CD14-positive monocyte (primary cell): ENCODE data around the gene AGAP1. TPM values are rescaled to one million over a fixed set of nuclear protein-coding genes. Genes with fewer than 3 reads are reported as not detected.

Source experiments
- DNase-seq, 3 donors: peaks; one replicate each; pipeline ENCODE4 v3.0.0-alpha.2; 2011 to 2022
- H2AFZ ChIP-seq: 2 replicates; pipeline ENCODE4 v1.6.0; 2012; ENCODE audit warnings: mild to moderate bottlenecking, low read depth, low read length, inconsistent platforms; ENCODE audit not compliant: insufficient read depth, poor library complexity, severe bottlenecking
- H3K27ac ChIP-seq, 2 donors: 1 replicate in 1 of 2; 2 replicates in 1 of 2; pipeline ENCODE4 v1.5.1; 2012 to 2013; ENCODE audit warnings: low read length in 2 of 2, control low read depth in 1 of 2, inconsistent platforms in 1 of 2, low read depth in 1 of 2, mild to moderate bottlenecking in 1 of 2
- H3K27me3 ChIP-seq, 2 donors: one replicate each; pipeline versions ENCODE4 v1.6.0 to v1.6.1; 2011 to 2013; ENCODE audit warnings: low read length in 2 of 2; ENCODE audit not compliant: control insufficient read depth in 2 of 2, insufficient read depth in 2 of 2
- H3K36me3 ChIP-seq, 2 donors: replicated peaks in 1 of 2; 1 replicate in 1 of 2; 2 replicates in 1 of 2; pipeline versions ENCODE4 v1.5.1 to v1.6.1; 2012 to 2013; ENCODE audit warnings: low read length in 2 of 2, control low read depth in 1 of 2, inconsistent platforms in 1 of 2, mild to moderate bottlenecking in 1 of 2; ENCODE audit not compliant: insufficient read depth in 2 of 2, control insufficient read depth in 1 of 2
- H3K4me1 ChIP-seq, 2 donors: 1 replicate in 1 of 2; 2 replicates in 1 of 2; pipeline versions ENCODE4 v1.5.1 to v1.6.1; 2012 to 2013; ENCODE audit warnings: low read length in 2 of 2, control low read depth in 1 of 2, inconsistent platforms in 1 of 2, mild to moderate bottlenecking in 1 of 2, moderate library complexity in 1 of 2; ENCODE audit not compliant: insufficient read depth in 2 of 2, control insufficient read depth in 1 of 2
- H3K4me2 ChIP-seq: replicated peaks from 2 replicates; pipeline ENCODE3; 2012; ENCODE audit warnings: low read length, moderate library complexity, mild to moderate bottlenecking; ENCODE audit not compliant: poor library complexity, severe bottlenecking; ENCODE audit errors: extremely low read depth
- H3K4me3 ChIP-seq, 3 experiments: fragments of 200-600 bp in 1 of 3; sonication (generic) in 1 of 3; replicated peaks in 1 of 3; 1 replicate in 2 of 3; 2 replicates in 1 of 3; pipeline ENCODE4 v1.5.1; 2011 to 2013; ENCODE audit warnings: low read length in 3 of 3, mild to moderate bottlenecking in 3 of 3, control low read depth in 2 of 3, low read depth in 2 of 3, inconsistent platforms in 1 of 3, moderate library complexity in 1 of 3
- H3K79me2 ChIP-seq: 2 replicates; pipeline ENCODE4 v1.6.0; 2012; ENCODE audit warnings: mild to moderate bottlenecking, control low read depth, inconsistent platforms, low read length, moderate library complexity; ENCODE audit not compliant: insufficient read depth
- H3K9ac ChIP-seq: 2 replicates; pipeline ENCODE4 v1.6.0; 2017; ENCODE audit warnings: low read length, mild to moderate bottlenecking; ENCODE audit not compliant: insufficient read depth, poor library complexity, severe bottlenecking
- H3K9me3 ChIP-seq, 2 donors: replicated peaks in 1 of 2; 1 replicate in 1 of 2; 2 replicates in 1 of 2; pipeline versions ENCODE4 v1.5.1 to v1.6.1; 2012 to 2013; ENCODE audit warnings: low read length in 2 of 2, control low read depth in 1 of 2; ENCODE audit not compliant: control insufficient read depth in 1 of 2, insufficient read depth in 1 of 2
- H4K20me1 ChIP-seq: 2 replicates; pipeline ENCODE4 v1.6.0; 2012; ENCODE audit warnings: mild to moderate bottlenecking, low read length, control low read depth, moderate library complexity; ENCODE audit not compliant: insufficient read depth
- H3K27ac Mint-ChIP-seq, 7 donors: one replicate each; pipeline ENCODE4 v1.8.0; 2020; ENCODE audit warnings: mild to moderate bottlenecking in 7 of 7, mixed read lengths in 7 of 7, moderate library complexity in 6 of 7, inconsistent platforms in 2 of 7
- H3K27me3 Mint-ChIP-seq, 3 donors: one replicate each; pipeline ENCODE4 v1.8.0; 2021 to 2022; ENCODE audit warnings: low read depth in 3 of 3, mild to moderate bottlenecking in 3 of 3, mixed read lengths in 3 of 3, moderate library complexity in 3 of 3, inconsistent platforms in 1 of 3
- H3K36me3 Mint-ChIP-seq, 2 donors: one replicate each; pipeline ENCODE4 v1.8.0; 2020; ENCODE audit warnings: mixed read lengths in 2 of 2, inconsistent platforms in 1 of 2, mild to moderate bottlenecking in 1 of 2
- H3K4me1 Mint-ChIP-seq: one replicate; pipeline ENCODE4 v1.8.0; 2020; ENCODE audit warnings: mild to moderate bottlenecking, mixed read lengths
- H3K4me3 Mint-ChIP-seq, 2 donors: one replicate each; pipeline ENCODE4 v1.8.0; 2020; ENCODE audit warnings: mild to moderate bottlenecking in 2 of 2, mixed read lengths in 2 of 2, moderate library complexity in 1 of 2
- H3K9me3 Mint-ChIP-seq, 7 donors: one replicate each; pipeline ENCODE4 v1.8.0; 2020 to 2022; ENCODE audit warnings: mixed read lengths in 7 of 7, mild to moderate bottlenecking in 6 of 7, moderate library complexity in 6 of 7, inconsistent platforms in 2 of 7
- CTCF ChIP-seq: fragments of 200-600 bp; IDR thresholded peaks from one replicate; pipeline ENCODE4 v1.8.0; 2022; ENCODE audit warnings: antibody characterized with exemption, mild to moderate bottlenecking
- WGBS: methylation state at CpG from one replicate; pipeline ENCODE4 v1.1.5; 2013; ENCODE audit warnings: missing lambda C conversion rate; ENCODE audit not compliant: insufficient coverage; 5-methylcytosine and 5-hydroxymethylcytosine counted together
- intact Hi-C, 2 donors: fragments of 100-400 bp; cut with micrococcal nuclease; formaldehyde crosslinking; loops; one replicate each; pipeline versions ENCODE4 v1.15.0 to v1.15.1; 2023
- polyA plus RNA-seq, 3 donors: library from polyadenylated mRNA; depleted of rRNA in 1 of 3; unstranded in 2 of 3; stranded (reverse) in 1 of 3; fragments of 300-500 nt in 2 of 3; fragments of >200 nt in 1 of 3; fragmentation: Illumina TruSeq in 2 of 3; gene quantifications; 1 replicate in 2 of 3; 2 replicates in 1 of 3; pipeline ENCODE4 v1.2.3, GENCODE V29; 2012 to 2021

AGAP1 gene
- polyA plus RNA-seq, 3 donors, result 0.12 TPM; not detected in 2

- no peak overlapping the region for H3K4me3 ChIP-seq
- no peak for DNase-seq
- Mint-ChIP-seq H3K27me3 (peaks cover 26 to 40% (median 31%) of the 10 kb centered on the region in 3 donors), H3K4me1 (no peaks in the 10 kb centered on the region), H3K36me3 (no peaks in the 10 kb centered on the region), H3K9me3 (peaks cover 6 to 39% (median 24%) of the 10 kb centered on the region in 7 donors), H3K4me3 (no peak overlapping the region), H3K27ac (no peak overlapping the region)
- no peaks in the 10 kb centered on the region for H3K79me2 ChIP-seq
- H3K9ac ChIP-seq, result no peak overlapping the region
- H3K4me2 ChIP-seq, result no peak overlapping the region
- H3K4me1 ChIP-seq, result no peaks in the 10 kb centered on the region
- intact Hi-C loops, result no loop called here
- TF ChIP-seq CTCF, result no peak
- no peak overlapping the region for H2AFZ ChIP-seq
- WGBS, result 86% methylated on average over 2 of the region's 3 CpGs
- peaks cover 0 to 20% of the 10 kb centered on the region in 2 donors for H3K9me3 ChIP-seq
- no peaks in the 10 kb centered on the region for H3K36me3 ChIP-seq
- H3K27me3 ChIP-seq, result peaks cover 6 to 31% of the 10 kb centered on the region in 2 donors
- H3K27ac ChIP-seq, result no peak overlapping the region
- H4K20me1 ChIP-seq, result no peaks in the 10 kb centered on the region
Observed at GRCh38 chr2:236155406-236155805, 661.6 kb downstream of the AGAP1 start.

GRCh38 chr2:236156095-236156859, 662.4 kb downstream of the AGAP1 start:
- H3K27me3 Mint-ChIP-seq, result peaks cover 34 to 49% (median 39%) of the 10 kb centered on the region in 3 donors
- WGBS, result 89% methylated on average over 14 of the region's 16 CpGs

More at GRCh38 chr2:236156095-236156859, 662.4 kb downstream of the AGAP1 start:
- H3K27ac Mint-ChIP-seq, result no peak overlapping the region
- Histone ChIP-seq H2AFZ (no peak overlapping the region), H3K4me3 (no peak overlapping the region), H3K9ac (no peak overlapping the region), H3K27me3 (peaks cover 8 to 40% of the 10 kb centered on the region in 2 donors), H3K4me2 (no peak overlapping the region), H3K4me1 (no peaks in the 10 kb centered on the region), H3K27ac (no peak overlapping the region), H3K36me3 (no peaks in the 10 kb centered on the region), H3K79me2 (no peaks in the 10 kb centered on the region), H4K20me1 (no peaks in the 10 kb centered on the region), H3K9me3 (peaks cover 0 to 16% of the 10 kb centered on the region in 2 donors)
- no peak for DNase-seq
- TF ChIP-seq CTCF, result no peak
- intact Hi-C loops, result no loop called here
- no peak overlapping the region for H3K4me3 Mint-ChIP-seq
- H3K9me3 Mint-ChIP-seq, result peaks cover 6 to 38% (median 22%) of the 10 kb centered on the region in 7 donors
- H3K4me1 Mint-ChIP-seq, result no peaks in the 10 kb centered on the region
- H3K36me3 Mint-ChIP-seq, result no peaks in the 10 kb centered on the region
